NB4 (cell line): Measurements from ENCODE around the gene TYMP.

ENCODE experiments used
- DNase-seq: peaks from one replicate; pipeline ENCODE4 v3.0.0; 2010; ENCODE audit warnings: low read depth
- H3K4me3 ChIP-seq: one replicate; pipeline ENCODE4 v1.5.1; 2011; ENCODE audit warnings: mild to moderate bottlenecking, low read depth, low read length, moderate library complexity
- CTCF ChIP-seq: IDR thresholded peaks from one replicate; pipeline ENCODE4 v1.5.1; 2012; ENCODE audit warnings: low read depth, low read length
- MAX ChIP-seq: IDR thresholded peaks from 2 replicates; pipeline ENCODE4 v1.6.1; 2011; ENCODE audit warnings: low read depth, low read length
- MYC ChIP-seq: IDR thresholded peaks from 2 replicates; pipeline ENCODE4 v1.6.1; 2011; ENCODE audit warnings: low read depth, low read length
- POLR2A ChIP-seq: IDR thresholded peaks from 2 replicates; pipeline ENCODE4 v1.6.1; 2011; ENCODE audit warnings: mild to moderate bottlenecking; ENCODE audit not compliant: insufficient read length; ENCODE audit errors: extremely low read depth

The TYMP gene

GRCh38 chr22:50485221-50486131 lies 44.3 kb downstream of the TYMP start:
- TF ChIP-seq CTCF (no peak), MYC (no peak), MAX (no peak), POLR2A (no peak)
- no peak overlapping the region for H3K4me3 ChIP-seq
- no peak for DNase-seq

GRCh38 chr22:50483977-50484853 lies 45.6 kb downstream of the TYMP start:
- DNase-seq: no peak
- no peak overlapping the region for H3K4me3 ChIP-seq
- TF ChIP-seq MYC: no peak

GRCh38 chr22:50483556-50483955 lies 46.3 kb downstream of the TYMP start:
- H3K4me3 ChIP-seq: no peak overlapping the region

GRCh38 chr22:50483106-50483505 lies 46.7 kb downstream of the TYMP start:
- TF ChIP-seq CTCF: no peak
- no peak for TF ChIP-seq POLR2A
- no peak for TF ChIP-seq MYC
- TF ChIP-seq MAX: no peak
- no peak overlapping the region for H3K4me3 ChIP-seq
- DNase-seq: no peak

More at GRCh38 chr22:50483556-50483955, 46.3 kb downstream of the TYMP start:
- DNase-seq: no peak
- TF ChIP-seq CTCF (no peak), MAX (no peak), POLR2A (no peak), MYC (no peak)

- DNase-seq: no peak
- no peak overlapping the region for H3K4me3 ChIP-seq
- TF ChIP-seq MYC (no peak), CTCF (no peak), MAX (no peak), POLR2A (no peak)
Observed at GRCh38 chr22:50482107-50483074, 47.4 kb downstream of the TYMP start.
